GM20000 (cell line): ENCODE measurements around the gene LDHAL6B.

Experiments used
- DNase-seq: peaks from one replicate; pipeline ENCODE4 v3.0.0; 2012; ENCODE audit warnings: low spot score
- TF ChIP-seq, protein P1 (sequence below): IDR thresholded peaks from 2 replicates; pipeline ENCODE4 v1.5.1; 2012; ENCODE audit warnings: mild to moderate bottlenecking, control low read depth; ENCODE audit errors: extremely low read depth, missing control alignments

LDHAL6B gene

DNA sequence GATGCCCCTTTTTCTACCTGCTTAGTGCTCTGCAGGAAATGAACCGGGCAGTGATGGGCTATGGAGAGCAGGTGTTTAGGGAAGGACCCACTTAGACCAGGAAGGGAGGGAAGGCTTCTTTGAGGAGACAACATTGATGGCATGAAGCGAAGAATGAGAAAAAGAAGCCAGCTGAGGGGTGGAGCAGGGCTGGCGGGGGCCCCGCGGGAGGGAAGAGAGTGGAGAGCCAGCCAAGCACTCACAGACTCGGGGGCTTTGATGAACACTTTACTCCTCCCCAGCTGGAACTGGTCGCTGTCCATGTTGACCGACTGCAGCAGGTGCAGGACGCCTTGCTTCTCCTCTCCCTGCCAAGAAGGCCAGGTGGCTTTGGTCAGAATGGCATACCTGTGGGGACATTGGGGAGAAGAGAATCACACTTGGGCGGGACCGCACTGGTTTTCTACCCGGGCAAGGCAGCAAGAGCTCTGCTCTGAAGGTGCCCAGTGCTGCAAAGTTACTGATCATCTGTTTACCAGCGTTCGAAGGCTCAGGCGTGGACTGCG, 28.4 kb upstream of the LDHAL6B start:
- DNase-seq = no peak

DNA sequence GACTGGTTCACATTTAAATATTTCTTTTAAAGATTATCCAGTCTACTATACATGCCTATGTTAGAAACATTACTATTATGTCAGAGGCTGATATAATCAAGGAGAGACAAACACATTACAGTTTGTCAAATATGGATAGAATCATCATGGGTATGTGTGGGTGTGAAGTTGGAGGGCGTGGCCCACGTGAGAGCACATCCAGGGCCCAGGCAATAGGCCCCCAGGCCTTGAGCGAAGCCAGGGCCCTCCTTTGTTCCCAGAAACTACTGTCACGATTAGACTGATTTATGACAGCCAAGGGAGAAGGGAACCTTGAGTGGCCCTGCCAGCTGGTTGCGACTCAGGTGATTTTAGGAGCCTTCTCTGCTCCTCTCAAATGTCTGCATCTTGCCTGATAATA, 26.9 kb upstream of the LDHAL6B start:
- DNase-seq = no peak
- TF ChIP-seq, protein P1, sequence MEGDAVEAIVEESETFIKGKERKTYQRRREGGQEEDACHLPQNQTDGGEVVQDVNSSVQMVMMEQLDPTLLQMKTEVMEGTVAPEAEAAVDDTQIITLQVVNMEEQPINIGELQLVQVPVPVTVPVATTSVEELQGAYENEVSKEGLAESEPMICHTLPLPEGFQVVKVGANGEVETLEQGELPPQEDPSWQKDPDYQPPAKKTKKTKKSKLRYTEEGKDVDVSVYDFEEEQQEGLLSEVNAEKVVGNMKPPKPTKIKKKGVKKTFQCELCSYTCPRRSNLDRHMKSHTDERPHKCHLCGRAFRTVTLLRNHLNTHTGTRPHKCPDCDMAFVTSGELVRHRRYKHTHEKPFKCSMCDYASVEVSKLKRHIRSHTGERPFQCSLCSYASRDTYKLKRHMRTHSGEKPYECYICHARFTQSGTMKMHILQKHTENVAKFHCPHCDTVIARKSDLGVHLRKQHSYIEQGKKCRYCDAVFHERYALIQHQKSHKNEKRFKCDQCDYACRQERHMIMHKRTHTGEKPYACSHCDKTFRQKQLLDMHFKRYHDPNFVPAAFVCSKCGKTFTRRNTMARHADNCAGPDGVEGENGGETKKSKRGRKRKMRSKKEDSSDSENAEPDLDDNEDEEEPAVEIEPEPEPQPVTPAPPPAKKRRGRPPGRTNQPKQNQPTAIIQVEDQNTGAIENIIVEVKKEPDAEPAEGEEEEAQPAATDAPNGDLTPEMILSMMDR = no peak

More for the DNA sequence above, 28.4 kb upstream of the LDHAL6B start:
- TF ChIP-seq, protein P1 = no peak

DNA sequence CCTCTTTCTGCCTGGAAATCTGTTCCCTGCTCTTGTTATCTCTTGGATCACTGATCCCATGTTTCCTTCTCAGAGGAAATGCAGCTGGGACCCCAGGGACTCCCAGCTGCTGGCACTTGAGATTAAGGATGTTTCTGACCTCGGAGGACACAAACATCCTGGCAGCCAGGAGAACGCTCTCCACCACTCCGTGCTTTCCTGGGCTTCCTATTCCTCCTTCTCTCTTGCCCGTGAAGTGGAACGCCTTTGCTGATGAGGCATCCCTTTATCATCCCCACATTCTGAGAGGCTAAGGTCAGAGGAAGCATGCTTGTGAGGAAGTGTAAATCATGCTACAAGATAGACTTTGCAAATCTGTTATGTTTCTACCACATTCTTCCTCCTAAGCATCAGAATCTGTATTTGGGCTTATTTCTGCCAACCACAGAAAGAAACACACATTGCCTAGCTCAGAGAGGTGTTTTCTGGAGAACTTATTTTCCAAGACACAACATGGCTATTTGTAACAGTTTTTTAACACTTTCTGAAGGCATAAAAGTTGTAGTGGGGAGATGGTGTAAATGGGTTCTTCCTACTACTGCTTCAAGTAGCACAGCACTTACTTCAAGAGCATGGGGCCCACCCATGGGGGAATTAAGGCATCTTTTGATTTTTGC, 25.6 kb upstream of the LDHAL6B start:
- DNase-seq = no peak
- TF ChIP-seq, protein P1 = no peak

DNA sequence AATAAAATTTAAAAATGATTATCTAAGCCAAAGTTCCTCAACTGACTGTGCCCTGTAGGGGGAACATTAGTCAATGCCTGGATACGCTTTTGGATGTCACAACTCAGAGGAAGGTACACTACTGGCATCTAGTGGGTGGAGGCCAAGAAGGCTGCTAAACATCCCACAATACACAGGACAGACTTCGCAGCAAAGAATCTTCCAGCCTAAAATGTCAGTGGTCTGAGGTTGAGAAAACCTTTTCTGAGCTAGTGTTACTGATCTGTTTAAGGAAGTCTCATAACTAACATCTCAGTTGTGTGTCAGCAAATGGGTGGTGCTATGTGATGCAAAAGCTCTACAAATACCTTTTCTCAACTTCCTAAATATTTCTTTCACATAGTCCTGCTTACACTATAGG, 20.9 kb upstream of the LDHAL6B start:
- no peak for DNase-seq
- TF ChIP-seq, protein P1 = no peak

DNA sequence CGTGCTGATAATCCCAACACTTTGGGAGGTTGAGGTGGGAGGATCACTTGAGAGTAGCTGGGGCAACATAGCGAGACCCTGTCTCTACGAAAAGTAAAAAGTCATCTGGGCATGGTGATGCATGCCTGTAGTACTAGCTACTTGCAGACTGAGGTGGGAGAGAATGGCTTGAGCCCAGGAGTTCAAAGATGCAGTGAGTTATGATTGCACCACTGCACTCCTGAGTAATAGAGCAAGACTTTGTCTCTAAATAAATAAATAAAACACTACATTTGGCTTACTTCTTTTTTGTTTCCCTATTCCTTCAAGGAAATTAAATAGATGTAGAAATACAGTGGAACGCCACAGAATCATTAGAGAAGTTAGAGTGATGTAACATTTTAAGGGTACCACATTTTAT, 20.1 kb upstream of the LDHAL6B start:
- TF ChIP-seq, protein P1 = no peak
- DNase-seq = no peak

DNA sequence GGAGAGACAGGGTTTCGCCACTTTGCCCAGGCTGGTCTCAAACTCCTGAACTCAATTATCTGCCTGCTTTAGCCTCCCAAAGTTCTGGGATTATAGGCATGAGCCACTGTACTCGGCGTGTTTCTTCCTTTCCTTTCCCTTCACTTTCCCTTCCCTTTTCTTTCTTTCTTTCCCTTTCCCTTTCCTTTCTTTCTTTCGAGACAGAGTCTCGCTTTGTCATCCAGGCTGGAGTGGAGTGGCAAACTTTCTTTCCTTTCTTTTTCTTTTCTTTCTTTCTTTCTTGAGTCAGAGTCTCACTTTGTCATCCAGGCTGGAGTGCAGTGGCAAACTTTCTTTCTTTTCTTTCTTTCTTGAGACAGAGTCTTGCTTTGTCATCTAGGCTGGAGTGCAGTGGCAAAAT, 17.4 kb upstream of the LDHAL6B start:
- no peak for DNase-seq
- TF ChIP-seq, protein P1 = no peak

DNA sequence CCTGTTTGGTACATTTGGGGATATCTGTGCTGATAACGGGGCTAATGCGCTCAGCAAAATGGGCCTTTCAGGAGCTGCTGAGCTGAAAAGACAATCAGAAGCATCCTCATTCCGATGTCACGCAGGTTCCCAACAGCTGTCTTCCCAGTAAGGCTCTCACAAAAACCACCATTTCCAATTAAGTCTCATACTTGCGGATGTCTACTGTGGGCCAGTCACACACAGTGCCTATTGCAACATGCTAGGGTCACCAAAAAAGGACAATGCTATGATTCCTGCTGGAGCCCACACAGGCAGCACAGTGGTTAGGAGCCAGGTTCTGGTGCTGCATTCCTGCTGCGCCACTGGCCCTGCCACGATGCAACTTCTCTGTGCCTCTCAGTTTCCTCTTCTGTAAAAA, 16.4 kb upstream of the LDHAL6B start:
- TF ChIP-seq, protein P1 = no peak
- DNase-seq = no peak
